Peyer's patch (tissue), 4 donors: ENCODE results near the gene ARID3B.

Experiments
- CTCF ChIP-seq, 6 experiments: fragments of 450-650 bp in 4 of 6; fragments of 200-600 bp in 2 of 6; sonication (generic) in 1 of 6; IDR thresholded peaks; one replicate each; pipeline ENCODE4 v1.5.1; 2017 to 2019; ENCODE audit warnings: antibody characterized with exemption in 6 of 6, mild to moderate bottlenecking in 3 of 6, moderate library complexity in 1 of 6
- POLR2A ChIP-seq, 2 donors: fragments of 450-650 bp; IDR thresholded peaks; one replicate each; pipeline ENCODE4 v1.5.1; 2017; ENCODE audit warnings: antibody characterized with exemption in 2 of 2, mild to moderate bottlenecking in 2 of 2, moderate library complexity in 2 of 2

GRCh38 chr15:74604983-74605794, 64.2 kb downstream of the ARID3B start:
- TF ChIP-seq CTCF (IDR thresholded peaks at IDR 0.05), result no peak
- no peak for TF ChIP-seq POLR2A (IDR thresholded peaks at IDR 0.05)
